Ovary (tissue), 9 donors: ENCODE data around the gene CCDC61. TPM values are rescaled to one million over a fixed set of nuclear protein-coding genes. Genes with fewer than 3 reads are reported as not detected.

Source experiments
- DNase-seq, 5 donors: peaks; one replicate each; pipeline ENCODE4 v3.0.0-alpha.2; 2019 to 2020
- H3K27ac ChIP-seq, 2 donors: fragments of 200-600 bp; one replicate each; pipeline versions ENCODE4 v1.5.1 to v1.8.0; 2019 to 2022
- H3K27me3 ChIP-seq: fragments of 200-600 bp; one replicate; pipeline ENCODE4 v1.8.0; 2022
- H3K36me3 ChIP-seq: fragments of 200-600 bp; sonication (generic); one replicate; pipeline ENCODE4 v1.5.1; 2019
- H3K4me1 ChIP-seq: one replicate; pipeline ENCODE4 v1.8.1; 2013; ENCODE audit warnings: mild to moderate bottlenecking, moderate library complexity; ENCODE audit not compliant: insufficient read depth
- H3K4me3 ChIP-seq: fragments of 200-600 bp; sonication (generic); one replicate; pipeline ENCODE4 v1.5.1; 2017
- H3K9me3 ChIP-seq, 2 donors: fragments of 200-600 bp in 1 of 2; sonication (generic) in 1 of 2; one replicate each; pipeline versions ENCODE4 v1.5.1 to v1.8.1; 2013 to 2019; ENCODE audit warnings: mild to moderate bottlenecking in 1 of 2, moderate library complexity in 1 of 2
- EP300 ChIP-seq: sonication (generic); formaldehyde crosslinking; IDR thresholded peaks from one replicate; pipeline ENCODE4 v1.6.1; 2017; ENCODE audit warnings: antibody characterized with exemption
- POLR2A ChIP-seq: fragments of 450-650 bp; IDR thresholded peaks from one replicate; pipeline ENCODE4 v1.6.1; 2017; ENCODE audit warnings: antibody characterized with exemption, mild to moderate bottlenecking, moderate library complexity
- WGBS, 3 donors: extraction: QIAGEN DNeasy Blood & Tissue Kit in 1 of 3; methylation state at CpG; one replicate each; pipeline versions ENCODE4 v1.1.5 to v1.1.7; 2013 to 2017; 5-methylcytosine and 5-hydroxymethylcytosine counted together
- intact Hi-C, 4 donors: fragments of 100-400 bp; cut with DNase I; formaldehyde crosslinking; loops; one replicate each; pipeline versions ENCODE4 v1.11.0 to v1.15.1; 2022 to 2023
- polyA plus RNA-seq, 2 donors: library from polyadenylated mRNA; stranded (reverse); fragments of 200-250 nt in 1 of 2; fragments of 350-450 nt in 1 of 2; fragmentation: Illumina TruSeq in 1 of 2; extraction: RNeasy Lipid Tissue Mini Kit (QIAGEN cat#74804) in 1 of 2; gene quantifications; one replicate each; pipeline ENCODE4 v1.2.3, GENCODE V29; 2013 to 2014
- total RNA-seq, 7 donors: library from RNA; depleted of rRNA in 2 of 7; stranded (reverse); fragments of >200 nt in 2 of 7; fragmentation: NEBNext Ultra II Directional in 3 of 7; extraction: Animal tissue kit (Norgen Biotek cat#: 25700) in 3 of 7; gene quantifications; one replicate each; pipeline versions ENCODE4 v1.1.0 to v1.2.4, GENCODE V29; 2016 to 2023
- TF ChIP-seq, protein P1 (sequence below), 3 donors: fragments of 450-650 bp in 2 of 3; fragments of 200-600 bp in 1 of 3; IDR thresholded peaks; one replicate each; pipeline versions ENCODE4 v1.5.1 to v1.8.0; 2016 to 2022; ENCODE audit warnings: antibody characterized with exemption in 3 of 3, mild to moderate bottlenecking in 1 of 3
- donor health status: DM: no; HTN: no; CAD: no; lungs with moderate emphysema.
- donor health status: DM: no; HTN: no; CAD: no.
- donor health status: Bipolar disorder and iron deficiency.
- donor health status: DM: yes; HTN: yes; CAD: no.
- donor health status: DM: no; HTN: no; CAD: no.
- donor health status: DM: yes; HTN: yes; CAD: no.

Gene CCDC61
- total and polyA plus RNA-seq, 9 donors, result 2.7 to 19.6 (median 14.9) TPM

DNA sequence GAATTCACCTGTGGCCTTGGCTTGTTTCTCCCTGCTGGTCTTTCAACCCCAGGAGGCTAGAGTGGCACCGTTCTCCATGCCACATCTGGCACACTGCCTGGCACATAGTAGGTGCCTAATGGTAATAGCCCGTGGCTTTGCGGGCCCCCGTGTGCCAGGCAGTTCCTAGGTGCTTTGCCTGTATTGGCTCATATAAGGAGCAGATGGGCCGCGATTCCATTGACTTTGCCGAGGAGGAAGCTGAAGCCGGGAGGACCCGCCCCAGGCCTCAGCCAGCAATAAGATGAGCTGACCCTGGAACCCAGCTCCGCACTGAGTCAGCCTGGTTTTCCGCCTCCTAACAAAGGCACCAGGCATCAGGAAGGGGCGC is 26.8 kb downstream of the CCDC61 start:
- no peak for TF ChIP-seq EP300
- TF ChIP-seq POLR2A, result no peak
- TF ChIP-seq, protein P1, sequence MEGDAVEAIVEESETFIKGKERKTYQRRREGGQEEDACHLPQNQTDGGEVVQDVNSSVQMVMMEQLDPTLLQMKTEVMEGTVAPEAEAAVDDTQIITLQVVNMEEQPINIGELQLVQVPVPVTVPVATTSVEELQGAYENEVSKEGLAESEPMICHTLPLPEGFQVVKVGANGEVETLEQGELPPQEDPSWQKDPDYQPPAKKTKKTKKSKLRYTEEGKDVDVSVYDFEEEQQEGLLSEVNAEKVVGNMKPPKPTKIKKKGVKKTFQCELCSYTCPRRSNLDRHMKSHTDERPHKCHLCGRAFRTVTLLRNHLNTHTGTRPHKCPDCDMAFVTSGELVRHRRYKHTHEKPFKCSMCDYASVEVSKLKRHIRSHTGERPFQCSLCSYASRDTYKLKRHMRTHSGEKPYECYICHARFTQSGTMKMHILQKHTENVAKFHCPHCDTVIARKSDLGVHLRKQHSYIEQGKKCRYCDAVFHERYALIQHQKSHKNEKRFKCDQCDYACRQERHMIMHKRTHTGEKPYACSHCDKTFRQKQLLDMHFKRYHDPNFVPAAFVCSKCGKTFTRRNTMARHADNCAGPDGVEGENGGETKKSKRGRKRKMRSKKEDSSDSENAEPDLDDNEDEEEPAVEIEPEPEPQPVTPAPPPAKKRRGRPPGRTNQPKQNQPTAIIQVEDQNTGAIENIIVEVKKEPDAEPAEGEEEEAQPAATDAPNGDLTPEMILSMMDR (IDR thresholded peaks at IDR 0.05), result no peak
- H3K4me3 ChIP-seq, result no peak overlapping the region
- WGBS, 3 donors, result 27 to 46% (median 44%) methylated on average over 11 to 12 of the region's 12 CpGs
- H3K27ac ChIP-seq, result no peak overlapping the region
- H3K27me3 ChIP-seq, result no peaks in the 10 kb centered on the region
- DNase-seq, result no peak
- no peaks in the 10 kb centered on the region for H3K36me3 ChIP-seq
- no peaks in the 10 kb centered on the region for H3K4me1 ChIP-seq
- intact Hi-C loops, result loop anchor here in 1 of 4 donors (10.0 kb wide), 1 partner anchor 513 kb away; no protein-coding TSS in a partner anchor
- H3K9me3 ChIP-seq, result no peaks in the 10 kb centered on the region

DNA sequence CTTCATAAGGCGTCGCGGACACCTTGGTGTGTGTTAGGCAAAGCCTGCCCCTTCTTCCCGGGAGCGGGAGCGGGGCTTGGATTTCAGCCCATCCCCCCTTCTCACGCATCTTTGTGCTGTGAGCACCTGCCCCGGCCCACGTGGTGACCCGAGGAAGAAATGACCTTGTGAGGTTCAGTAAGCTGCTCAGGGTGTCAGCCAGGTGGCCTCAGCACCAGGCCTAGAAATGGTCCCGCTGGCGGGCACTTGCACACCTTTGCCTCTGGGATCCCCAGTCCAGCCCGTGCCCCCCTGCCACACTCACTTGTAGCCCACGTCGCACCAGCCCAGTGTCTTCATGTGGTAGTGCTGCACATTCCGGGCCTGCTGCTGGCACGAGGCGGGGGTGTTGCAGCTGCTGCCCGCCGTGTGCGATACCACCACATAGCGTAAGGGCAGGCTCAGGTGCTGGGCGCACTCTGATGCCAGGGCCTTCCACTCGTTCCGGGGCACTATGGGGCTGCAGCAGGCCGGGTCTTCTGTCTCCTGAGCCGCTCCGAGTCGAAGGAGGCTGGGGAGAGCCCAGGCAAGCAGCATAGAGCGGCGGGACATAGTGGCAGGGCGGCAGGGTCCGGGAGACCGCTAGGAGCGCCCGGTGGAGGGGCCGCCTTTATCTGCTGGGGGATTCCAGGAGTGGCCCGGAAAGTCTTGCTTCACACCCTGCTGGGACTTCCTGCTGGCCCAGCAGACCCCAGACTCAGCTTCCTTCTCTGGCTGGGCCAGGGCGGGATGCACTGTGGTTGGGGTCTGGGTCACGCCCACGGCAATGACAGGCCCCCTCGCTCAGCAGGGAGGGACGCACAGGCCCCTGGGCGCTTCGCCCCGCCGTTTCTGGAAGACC is 27.4 kb downstream of the CCDC61 start, which contains the start of gene PGLYRP1:
PGLYRP1 (minus strand) TSS at position 623 of the 880 bp plus-strand sequence; CDS start at position 591, 32 bp downstream.
- Histone ChIP-seq H3K36me3 (no peaks in the 10 kb centered on the region), H3K27ac (no peak within 1 kb of the TSS), H3K4me1 (no peaks in the 10 kb centered on the region), H3K4me3 (no peak within 1 kb of the TSS), H3K27me3 (no peaks in the 10 kb centered on the region), H3K9me3 (no peaks in the 10 kb centered on the region)
- WGBS, 3 donors, result 17 to 18% (median 18%) methylated on average over 35 to 47 of the region's 47 CpGs
- TF ChIP-seq, protein P1 (IDR thresholded peaks at IDR 0.05), result no peak
- no peak for TF ChIP-seq EP300
- no peak for TF ChIP-seq POLR2A
- intact Hi-C loops, result loop anchor here in 1 of 4 donors (10.0 kb wide), 1 partner anchor 512 kb away; no protein-coding TSS in a partner anchor
- no peak for DNase-seq

DNA sequence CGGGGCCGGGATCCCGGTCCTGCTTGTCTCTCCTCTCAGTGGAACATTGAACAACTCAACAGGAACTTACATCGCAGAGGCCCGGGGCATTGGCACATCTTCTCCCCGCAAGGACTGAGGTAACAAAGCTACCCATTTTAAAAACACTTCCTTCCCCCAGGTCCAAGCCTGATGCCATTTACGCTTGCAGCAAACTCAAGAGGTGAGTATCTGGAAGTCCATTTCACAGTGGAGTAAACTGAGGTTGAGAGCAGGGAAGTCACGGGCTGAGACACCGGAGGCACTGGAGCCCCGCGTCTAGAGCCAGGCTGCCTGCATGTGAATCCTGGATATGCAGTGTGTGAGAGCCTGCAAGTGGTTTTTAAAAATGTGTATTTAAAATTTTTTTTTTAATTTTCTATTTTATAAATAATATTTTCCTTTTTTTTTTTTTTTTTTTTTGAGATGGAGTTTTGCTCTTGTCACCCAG is 28.1 kb downstream of the CCDC61 start:
- H3K27me3 ChIP-seq, result no peaks in the 10 kb centered on the region
- TF ChIP-seq, protein P1 (IDR thresholded peaks at IDR 0.05), result no peak
- TF ChIP-seq EP300 (no peak), POLR2A (no peak)
- no peaks in the 10 kb centered on the region for H3K9me3 ChIP-seq
- no peak overlapping the region for H3K4me3 ChIP-seq
- H3K36me3 ChIP-seq, result no peaks in the 10 kb centered on the region
- 56 to 60% (median 57%) methylated on average over 11 of the region's 11 CpGs for WGBS, 3 donors
- no peak for DNase-seq
- intact Hi-C loops, result loop anchor here in 1 of 4 donors (10.0 kb wide), 1 partner anchor 511 kb away; no protein-coding TSS in a partner anchor
- no peaks in the 10 kb centered on the region for H3K4me1 ChIP-seq
- H3K27ac ChIP-seq, result no peak overlapping the region

DNA sequence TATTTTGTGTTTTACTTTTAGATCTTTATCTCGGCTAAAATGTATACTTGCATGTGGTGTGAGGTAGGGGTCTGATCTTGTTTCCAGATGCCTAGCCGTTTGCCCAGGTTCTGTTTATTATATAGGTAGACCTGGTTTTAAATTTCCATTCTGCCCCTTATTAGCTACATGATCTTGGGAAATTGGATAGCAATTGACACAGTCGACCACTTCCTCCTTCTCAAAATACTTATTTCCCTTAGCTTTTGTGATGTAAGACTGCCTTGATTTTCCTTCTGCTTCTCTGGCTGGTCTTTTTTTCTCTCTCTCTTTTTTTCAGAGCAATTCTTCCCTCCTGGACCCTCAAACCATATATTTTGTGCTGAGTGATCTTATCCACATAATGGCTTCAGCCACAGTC is 30.6 kb downstream of the CCDC61 start:
- Histone ChIP-seq H3K4me3 (no peak overlapping the region), H3K27me3 (no peaks in the 10 kb centered on the region), H3K27ac (no peak overlapping the region), H3K9me3 (no peaks in the 10 kb centered on the region), H3K36me3 (no peaks in the 10 kb centered on the region), H3K4me1 (no peaks in the 10 kb centered on the region)
- TF ChIP-seq, protein P1 (IDR thresholded peaks at IDR 0.05), result no peak
- no peak for TF ChIP-seq POLR2A
- TF ChIP-seq EP300, result no peak
- intact Hi-C loops, result loop anchor here in 2 of 4 donors (5.0 to 10.0 kb wide), 2 partner anchors 236 to 509 kb away; no protein-coding TSS in a partner anchor
- WGBS, 3 donors, result 81 to 88% (median 88%) methylated on average over 3 of the region's 3 CpGs
- DNase-seq, result no peak
